NCI-H1417 treated with DMSO at 0.1 percent for 48 hours (cell line): ENCODE data around the gene MLEC.

ENCODE experiments used
- DNase-seq: peaks from one replicate; lab custom pipeline; 2025; lab: John Stamatoyannopoulos, UW

The MLEC gene

DNA sequence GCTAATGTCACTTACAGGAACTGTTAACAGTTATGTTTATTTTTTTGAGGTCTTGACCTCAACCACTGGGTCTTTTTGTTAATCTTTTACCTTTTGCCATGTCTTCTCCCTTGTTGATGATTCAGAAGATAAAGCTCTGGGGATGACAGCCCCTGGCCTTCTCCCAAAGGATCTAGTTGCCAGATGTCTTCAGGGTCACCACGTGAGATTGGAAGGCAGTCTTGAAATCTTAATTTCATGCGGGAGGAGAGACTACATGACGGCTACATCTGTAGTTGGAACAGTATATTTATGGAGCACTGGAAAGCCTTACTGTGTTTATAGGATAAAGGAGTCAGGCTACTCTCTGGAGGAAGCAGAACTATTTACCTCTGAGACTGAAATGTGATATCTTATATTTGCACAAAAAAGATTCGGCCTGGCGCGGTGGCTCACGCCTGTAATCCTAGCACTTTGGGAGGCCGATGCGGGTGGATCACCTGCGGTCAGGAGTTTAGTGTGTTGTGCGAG, 5.6 kb downstream of the MLEC start:
- DNase-seq, result no peak

DNA sequence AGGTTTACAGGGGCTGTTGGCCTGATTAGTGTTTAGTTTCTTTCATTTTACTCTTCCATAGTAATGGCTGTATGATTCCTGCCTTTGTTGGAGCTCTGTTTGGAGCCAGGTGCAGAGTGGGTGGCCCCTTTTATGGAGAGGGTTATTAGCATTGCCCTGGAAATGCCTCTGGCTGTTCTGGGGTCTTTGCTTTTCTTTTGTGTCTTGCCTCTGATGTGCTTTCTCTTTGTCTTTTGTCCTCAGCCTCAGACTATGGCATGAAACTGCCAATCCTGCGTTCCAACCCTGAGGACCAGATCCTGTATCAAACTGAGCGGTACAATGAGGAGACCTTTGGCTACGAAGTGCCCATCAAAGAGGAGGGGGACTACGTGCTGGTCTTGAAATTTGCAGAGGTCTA, 6.9 kb downstream of the MLEC start:
- no peak for DNase-seq

DNA sequence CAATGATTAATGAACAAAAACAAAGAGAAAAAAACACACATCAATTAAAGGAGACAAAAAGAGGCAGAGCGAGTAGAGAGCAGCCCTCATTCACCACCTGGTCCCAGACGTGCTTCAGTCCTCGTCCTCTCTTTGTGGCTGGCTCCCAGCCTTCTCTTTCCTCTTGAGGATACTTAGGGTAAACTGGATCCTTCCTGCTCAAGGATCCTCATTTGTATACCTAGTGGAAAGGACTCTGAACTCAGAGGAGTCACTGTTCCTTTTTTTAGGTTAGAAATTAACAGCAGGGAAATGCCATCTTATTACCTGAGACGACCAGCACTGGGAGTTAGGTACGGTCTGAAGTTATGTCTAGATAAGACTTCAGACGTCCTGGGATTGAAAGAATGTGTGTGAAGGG, 9.7 kb downstream of the MLEC start:
- DNase-seq, result no peak

DNA sequence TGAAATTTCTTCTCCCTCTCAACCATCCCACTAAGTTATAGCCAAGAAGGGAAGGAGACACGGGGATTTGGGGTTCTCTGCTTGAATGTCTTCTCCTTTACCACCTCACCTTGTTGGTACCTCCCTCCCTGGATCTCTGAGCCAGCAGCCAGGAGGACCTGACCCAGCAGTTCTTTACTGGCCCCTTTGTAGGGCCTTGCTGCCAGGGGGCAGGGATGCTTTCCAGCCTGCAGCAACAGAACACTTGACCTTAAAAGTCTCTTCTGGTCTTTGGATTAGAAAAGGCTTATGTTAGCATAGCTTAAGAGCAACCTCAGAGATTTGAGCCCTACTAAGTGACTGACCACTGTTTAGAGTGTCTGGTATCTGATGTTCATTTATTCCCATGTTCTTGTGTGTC, 10.4 kb downstream of the MLEC start:
- DNase-seq, result no peak

DNA sequence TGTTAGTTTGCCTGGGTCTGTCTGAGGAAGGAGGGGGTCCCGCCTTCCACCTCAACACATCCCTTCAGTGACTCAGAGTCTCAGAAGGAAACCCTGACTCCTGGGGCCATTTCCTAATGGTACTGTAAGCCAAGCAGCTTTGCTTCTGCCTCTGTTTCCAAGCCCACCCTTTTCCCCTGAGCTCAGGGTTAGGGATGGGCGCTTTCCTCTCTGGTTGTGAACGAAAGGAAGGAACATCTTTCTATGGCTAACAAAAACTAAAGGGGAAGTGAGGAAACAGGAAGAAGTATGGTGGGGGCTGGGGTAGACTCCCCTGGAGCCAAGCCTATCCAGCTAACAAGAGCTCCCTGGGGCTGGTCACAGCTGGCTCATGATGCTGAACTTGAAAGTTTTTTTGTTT, 11.7 kb downstream of the MLEC start:
- DNase-seq, result no peak

DNA sequence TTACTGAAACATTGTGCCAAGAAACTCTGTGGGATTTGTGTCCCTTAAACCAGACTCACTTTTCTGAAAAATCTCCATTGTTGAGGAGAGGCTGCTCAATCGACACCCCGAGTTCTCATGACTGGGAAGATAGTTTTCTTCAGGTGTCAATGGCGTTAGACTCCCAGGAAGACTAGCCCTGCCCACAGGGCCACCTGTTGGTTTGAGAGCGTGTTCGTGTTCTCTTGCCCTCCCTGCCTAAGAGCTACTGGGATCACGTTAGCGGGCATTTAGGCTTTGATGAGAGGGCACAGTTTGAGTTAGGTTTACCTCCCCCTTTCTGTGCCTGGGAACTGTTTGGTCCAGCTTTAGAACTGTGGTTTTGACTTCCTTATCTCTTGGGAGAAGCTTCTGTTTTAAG, 12.6 kb downstream of the MLEC start:
- no peak for DNase-seq

DNA sequence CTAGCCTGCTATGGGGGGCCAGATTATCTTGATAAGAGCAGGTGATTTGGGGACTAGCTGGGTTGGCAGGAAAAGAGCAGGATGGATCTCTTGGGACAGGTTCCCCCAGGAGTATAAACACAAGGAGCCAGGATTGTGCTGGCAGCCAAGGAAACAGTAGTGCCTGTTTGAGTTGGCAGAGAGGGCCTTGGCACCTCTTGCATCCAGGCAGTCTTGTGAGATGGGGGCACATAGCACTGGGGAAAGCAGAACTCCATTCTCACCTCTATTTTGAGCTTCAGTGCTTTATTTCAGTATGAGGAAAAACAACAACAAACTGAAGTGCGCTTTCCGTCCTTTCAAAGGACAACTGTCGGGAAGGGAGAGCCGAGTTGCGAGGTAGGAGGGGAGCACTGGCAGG, 13.9 kb downstream of the MLEC start:
- no peak for DNase-seq

DNA sequence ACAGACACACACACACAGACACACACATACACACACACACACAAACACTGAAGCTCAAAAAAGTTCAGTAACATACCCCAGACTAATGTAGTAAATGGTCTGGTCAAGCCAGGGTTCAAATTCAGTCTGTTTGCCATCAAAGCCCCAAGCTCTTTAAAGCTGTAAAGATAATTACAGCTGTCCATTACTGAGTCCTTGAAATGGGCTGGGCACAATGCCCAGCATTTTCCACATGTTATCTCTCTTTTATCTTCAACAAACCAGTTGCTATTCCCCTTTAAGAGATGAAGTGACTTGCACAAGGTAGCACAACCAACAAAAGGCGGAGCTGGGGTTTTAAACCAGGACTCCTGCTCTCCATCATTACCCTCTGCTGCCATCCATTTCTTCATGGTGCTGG, 15.7 kb downstream of the MLEC start:
- no peak for DNase-seq

DNA sequence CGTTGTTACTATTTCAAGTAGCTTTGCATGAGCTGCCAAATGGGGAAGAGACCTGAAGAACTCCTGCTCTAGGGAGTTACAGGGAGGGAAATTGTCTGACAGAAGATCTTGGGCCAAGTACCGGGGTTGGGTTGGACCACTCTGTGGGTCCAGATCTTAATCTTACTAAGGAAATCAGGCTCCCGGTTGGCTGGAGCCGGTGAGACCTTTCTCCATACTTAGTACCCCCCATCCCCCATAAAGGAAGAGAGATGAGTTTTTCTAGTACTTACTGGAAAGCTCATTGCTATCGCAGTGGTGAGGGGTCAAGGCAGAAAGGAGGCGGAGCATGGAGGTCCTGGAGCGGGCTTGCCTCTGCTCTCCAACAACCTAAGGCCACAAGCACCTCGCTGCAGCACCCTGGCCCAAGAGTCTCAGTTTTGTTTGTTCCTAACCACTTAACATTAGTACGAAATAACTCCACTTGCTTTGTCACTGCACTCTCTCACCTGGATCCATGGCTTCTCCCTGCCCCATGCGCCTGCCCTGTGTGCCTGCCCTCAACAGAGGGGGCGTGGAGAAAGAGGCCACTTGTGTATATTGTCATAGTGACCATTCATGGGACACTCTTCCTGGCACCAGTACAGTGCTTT, 16.5 kb downstream of the MLEC start:
- no peak for DNase-seq

DNA sequence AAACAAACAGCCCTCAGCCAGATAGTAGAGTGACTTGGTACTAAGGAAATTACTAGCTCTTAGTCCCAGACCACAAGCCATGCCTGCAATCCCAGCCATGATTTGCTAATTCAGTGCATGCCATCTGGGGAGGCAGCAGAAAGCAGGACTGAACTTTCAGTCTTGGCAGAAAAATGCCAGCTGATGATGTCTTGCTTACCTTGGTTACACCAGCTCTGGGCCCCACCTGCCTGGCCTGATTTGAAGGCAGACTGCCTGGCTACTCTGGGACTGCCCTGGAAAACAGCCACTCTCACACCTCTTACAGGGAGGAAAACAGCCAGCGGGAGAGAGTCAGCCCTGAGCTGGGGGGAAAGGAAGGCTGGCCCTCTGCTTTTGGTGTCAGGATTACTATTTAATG, 18.7 kb downstream of the MLEC start:
- no peak for DNase-seq

DNA sequence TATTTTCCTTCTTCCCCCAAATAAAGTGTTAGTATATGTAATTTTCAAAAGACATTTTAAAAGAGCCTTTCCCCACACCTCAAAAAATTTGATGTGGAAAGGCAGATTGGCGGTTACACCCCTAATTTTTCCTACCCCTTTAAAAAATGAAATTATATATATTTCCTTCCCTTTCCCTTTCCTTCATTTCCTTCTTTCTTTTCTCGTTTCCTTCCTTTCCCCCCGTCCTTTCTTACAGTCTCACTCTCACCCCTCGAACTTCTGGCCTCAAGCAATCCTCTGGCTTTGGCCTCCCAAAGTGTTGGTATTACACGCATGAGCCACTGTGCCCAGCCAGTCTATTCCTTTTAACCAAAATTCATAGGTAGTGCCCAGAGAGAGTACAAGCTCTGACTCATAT, 19.1 kb downstream of the MLEC start:
- no peak for DNase-seq

DNA sequence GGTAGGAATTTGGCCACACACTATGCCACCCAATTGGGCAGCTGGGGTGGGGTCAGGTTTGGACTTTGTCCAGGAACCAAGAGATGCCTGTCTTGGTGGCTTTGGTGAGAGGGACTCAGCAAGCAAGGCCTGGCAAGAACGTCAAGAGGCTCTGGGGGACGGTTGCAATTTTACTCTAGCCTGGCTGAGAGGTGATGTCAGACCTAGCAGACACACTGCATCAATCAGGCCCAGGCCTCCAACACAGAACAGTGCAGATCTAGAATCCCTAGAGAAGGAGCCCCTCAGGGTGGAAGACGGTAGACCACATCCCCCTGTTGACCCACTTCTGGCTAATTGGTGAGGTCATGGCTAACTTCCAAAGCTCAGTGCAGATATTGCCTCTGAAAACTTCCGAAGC, 21.7 kb downstream of the MLEC start:
- no peak for DNase-seq

DNA sequence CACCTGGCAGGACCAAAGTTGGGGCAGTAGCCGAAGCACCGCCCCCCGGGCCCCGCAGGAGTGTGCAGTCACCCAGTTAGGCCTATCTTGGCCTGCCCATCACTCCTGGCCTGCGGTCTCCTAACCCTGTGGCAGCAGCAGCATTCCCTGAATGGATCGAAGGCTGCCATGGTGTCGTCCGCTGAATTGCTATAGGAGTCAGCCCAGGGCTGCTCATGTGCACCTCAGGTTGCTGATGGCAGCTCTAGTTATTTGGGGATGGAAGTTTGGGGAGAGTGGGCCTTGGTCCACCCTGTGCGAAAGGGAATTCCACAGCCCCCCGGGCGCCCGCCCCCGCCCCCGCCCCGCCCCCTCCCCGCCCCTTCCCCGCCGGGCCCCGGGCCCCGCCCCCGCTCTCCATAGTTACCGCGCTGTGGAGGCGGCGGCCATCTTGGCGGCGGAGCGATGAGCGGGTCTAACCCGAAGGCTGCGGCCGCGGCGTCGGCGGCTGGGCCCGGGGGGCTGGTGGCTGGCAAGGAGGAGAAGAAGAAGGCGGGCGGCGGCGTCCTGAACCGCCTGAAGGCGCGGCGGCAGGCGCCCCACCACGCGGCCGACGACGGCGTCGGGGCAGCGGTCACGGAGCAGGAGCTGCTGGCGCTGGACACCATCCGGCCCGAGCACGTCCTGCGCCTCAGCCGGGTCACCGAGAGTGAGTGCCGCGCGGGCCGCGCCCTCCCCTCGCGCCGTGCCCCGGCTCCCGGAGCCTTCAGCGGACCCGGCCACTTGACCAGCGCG, 23.3 kb downstream of the MLEC start, which contains the start of gene UNC119B:
TSS of gene UNC119B (plus strand) at position 428 of the 774 bp plus-strand sequence. CDS start at position 445, 17 bp downstream.
- DNase-seq, result no peak

DNA sequence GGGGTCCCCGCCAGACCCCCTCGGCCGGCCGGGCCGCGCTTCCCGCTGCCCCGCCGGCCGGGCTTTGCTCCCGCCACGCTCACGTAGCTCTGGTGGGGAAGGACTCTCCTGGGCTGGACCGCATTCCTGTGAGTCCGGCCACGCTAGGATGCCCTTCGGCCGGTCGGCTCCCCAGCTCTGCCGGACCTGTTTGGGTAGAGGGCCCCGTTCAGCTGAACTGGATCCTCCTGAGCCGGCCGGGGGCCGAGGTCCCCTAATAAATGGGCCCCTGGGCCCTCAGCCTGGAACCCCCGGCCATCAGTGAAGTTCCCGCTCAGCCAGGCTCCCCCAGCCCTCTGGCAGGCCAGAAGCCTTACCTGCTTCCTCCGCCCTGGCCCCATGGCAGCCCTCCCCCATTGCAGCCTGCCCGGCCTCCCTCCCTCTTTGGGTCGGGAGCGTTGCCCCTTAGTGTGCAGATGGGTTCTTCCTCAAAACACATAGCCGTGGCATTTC, 23.9 kb downstream of the MLEC start:
- no peak for DNase-seq

DNA sequence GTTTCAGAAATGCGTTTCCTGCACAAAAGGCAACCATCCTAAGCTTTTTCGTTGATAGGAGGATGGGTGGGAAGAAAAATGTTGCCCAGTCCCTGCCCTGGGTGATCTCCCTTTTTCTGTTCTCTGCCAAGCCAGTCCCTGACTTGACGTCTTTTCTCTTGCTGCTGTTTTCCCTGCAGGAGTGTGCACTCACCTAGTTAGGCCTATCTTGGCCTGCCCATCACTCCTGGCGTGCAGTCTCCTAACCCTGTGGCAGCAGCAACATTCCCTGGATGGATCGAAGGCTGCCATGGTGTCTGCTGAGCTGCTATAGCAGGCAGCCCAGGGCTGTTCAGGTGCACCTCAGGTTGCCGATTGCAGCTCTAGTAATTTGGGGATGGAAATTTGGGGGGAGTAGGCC, 24.5 kb downstream of the MLEC start:
- no peak for DNase-seq

DNA sequence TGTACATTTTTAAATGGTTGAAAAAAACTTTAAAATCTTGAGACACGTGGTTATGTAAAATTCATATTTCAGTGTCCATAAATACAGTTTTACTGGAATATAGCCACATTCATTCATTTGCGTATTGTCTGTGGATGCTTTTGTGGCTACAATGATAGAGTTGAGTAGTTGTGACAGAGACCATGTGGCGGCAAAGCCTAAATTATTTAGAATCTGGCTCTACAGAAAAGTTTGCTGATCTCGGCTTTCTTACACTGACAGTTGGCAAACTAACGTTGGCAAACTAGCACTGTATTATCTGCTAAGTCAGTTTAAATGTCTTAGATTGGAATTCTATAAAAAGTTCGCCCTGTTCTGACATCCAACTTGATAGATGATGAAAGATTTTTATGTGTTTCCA, 25.7 kb downstream of the MLEC start:
- no peak for DNase-seq

DNA sequence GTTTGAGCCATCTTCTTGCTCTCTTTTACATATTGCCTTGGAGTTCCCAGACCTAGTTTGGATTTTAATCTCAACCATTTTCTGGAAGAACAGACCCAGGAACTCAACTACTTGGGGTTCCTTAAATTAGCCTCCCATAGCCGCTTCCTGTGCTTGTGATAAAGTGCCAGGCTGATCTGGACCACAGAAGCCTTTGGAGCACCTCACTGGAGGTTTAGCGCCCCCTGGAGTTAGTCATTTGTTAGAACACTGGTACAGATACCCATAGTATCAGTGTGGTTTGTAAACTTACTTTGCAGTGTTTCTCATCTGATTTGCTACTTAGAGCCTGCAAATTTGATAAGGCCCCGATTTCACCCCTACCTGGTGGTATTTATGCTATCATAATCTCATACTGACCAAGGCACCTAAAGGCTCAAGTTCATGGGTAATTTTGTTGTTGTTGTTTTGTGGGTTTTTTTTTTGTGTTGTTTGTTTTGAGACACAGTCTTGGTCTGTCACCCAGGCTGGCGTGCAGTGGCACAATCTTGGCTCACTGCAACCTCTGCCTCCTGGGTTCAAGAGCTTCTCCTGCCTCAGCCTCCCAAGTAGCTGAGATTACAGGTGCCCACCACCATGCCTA, 27.0 kb downstream of the MLEC start:
- DNase-seq, result peak; percentile 54

DNA sequence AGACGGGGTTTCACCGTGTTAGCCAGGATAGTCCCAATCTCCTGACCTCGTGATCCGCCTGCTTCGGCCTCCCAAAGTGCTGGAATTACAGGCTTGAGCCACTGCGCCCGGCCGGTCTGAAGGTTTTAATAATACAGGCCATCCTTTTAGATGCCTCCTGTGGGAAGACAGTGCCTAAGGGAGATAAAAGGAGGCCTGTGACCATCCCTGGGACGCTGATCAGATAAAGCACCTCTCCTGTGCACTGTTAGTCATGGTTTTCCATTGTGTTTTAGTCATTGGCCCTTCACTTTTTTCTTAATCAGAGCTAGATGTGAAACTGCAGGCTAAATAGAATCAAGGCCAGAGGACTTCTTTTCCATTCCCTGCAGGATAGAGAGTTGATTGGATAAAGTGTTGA, 31.1 kb downstream of the MLEC start:
- DNase-seq, result no peak

DNA sequence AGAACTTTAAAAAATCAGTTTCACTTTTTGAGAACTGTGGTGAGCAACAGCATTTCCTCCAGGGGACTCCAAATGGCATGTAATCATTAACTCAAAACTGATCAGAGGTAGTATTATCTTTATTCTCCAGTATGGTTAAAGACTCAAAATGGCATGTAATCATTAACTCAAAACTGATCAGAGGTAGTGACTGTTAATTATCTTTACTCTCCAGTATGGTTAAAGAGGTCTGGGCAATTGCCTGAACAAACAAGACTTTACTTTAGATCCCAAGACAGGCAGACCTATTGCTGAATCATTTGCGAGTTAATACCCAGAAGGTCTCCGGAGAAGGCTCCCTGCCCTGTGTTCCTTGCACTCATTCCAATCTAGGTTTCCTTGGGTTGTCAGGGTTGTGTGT, 32.1 kb downstream of the MLEC start:
- no peak for DNase-seq

DNA sequence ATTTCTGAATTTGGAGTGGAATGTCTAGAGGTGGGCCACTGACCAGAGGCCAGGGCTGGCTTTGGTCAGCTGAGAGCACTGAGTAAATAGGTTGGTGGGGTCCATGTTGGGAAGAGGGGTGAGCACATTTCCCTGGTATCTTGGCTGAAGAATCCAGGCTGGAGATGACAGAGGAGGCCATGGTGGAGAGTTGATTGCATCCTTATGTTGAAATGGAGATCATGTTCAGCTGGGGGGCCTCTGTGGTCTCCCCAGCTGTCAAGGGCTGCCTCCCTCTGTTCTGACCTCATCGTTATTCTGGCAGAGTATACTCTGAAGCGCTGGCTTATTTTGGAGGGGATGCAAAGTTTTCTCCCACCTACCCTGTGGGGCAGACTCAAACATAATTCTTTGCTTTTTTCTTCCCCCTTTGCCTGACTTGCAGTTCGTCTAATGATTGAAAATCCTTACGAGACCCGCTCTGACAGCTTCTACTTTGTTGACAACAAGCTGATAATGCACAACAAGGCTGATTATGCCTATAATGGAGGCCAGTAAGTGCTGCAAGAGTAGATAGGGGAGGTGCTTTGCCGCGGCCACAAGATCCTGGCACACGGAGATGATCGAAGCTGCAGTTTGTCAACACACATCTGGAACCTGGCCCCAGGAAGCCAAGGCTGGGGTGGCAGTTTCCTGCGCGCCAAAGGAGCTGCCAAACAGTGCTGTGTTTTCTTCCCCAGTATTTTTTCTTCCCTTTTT, 32.7 kb downstream of the MLEC start:
- no peak for DNase-seq

DNA sequence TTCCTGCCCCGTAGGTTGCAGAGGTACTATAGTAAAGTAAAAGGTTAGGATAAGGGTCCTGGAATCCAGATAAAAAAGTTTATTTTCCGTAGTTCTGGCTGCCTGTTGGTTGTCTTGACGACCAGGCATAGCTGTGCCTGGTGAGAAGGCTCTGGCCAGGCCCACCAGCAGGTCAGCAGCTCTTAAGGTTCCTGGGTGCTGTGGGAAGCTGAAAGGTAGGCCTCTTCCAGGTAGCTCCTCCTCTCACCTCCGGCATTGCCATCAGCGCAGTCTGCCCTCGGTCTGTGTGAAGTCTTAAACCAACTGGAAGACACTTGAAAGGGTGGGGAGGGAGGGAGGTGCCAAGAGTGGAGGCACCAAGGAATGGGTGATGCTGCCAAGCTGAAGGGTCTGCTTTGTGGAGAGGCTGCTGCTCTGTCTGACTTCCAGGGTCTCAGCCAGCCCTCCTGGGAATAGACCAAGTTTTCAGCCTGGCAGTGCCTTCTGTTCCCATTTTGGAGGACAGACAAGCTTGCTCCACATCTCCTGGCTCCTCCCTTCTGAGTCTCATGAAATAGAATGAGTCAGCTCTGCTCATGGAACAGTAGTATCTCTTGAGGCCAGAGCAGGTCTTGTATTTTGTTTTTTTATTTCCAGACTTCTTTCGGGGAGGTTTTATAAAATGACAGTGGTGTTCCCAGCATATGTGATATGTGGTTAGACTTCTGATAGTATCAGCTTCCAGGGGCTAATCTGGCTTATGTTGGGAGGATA, 33.5 kb downstream of the MLEC start:
- DNase-seq, result no peak
